PC-9 (cell line): ENCODE results near the gene LINGO3. TPM values are rescaled to one million over a fixed set of nuclear protein-coding genes. Genes with fewer than 3 reads are reported as not detected.

Source experiments
- BruUV-seq: library from RNA; stranded (reverse); fragments of 400-500 nt; replicated peaks from 2 replicates; lab custom pipeline; 2021; lab: Mats Ljungman, UMichigan
- CTCF ChIA-PET: fragments of 300-600 bp; sonication (Branson Sonifier 250); formaldehyde crosslinking; loops from one replicate; lab custom pipeline; 2022; ENCODE audit warnings: antibody characterized with exemption; lab: Charles Lee
- POLR2A ChIA-PET: fragments of 300-600 bp; sonication (Branson Sonifier 250); formaldehyde crosslinking; loops from one replicate; lab custom pipeline; 2022; ENCODE audit warnings: antibody characterized with exemption; ENCODE audit not compliant: unreplicated experiment; lab: Charles Lee
- DNase-seq, 2 experiments: peaks; one replicate each; pipeline versions ENCODE4 v3.0.0 to v3.0.0-alpha.2; 2015 to 2022; ENCODE audit warnings: mixed read lengths in 1 of 2
- H2AFZ ChIP-seq: fragments of 200-600 bp; sonication (generic); 2 replicates; pipeline ENCODE4 v1.8.1; 2017; ENCODE audit warnings: antibody characterized with exemption
- H3F3A ChIP-seq: fragments of 200-600 bp; sonication (generic); 2 replicates; pipeline ENCODE4 v1.8.1; 2017; ENCODE audit warnings: antibody characterized with exemption, mild to moderate bottlenecking, low read depth; ENCODE audit not compliant: insufficient read depth
- H3K27ac ChIP-seq: fragments of 200-600 bp; sonication (generic); 2 replicates; pipeline ENCODE4 v1.6.1; 2016; ENCODE audit warnings: mixed run types
- H3K27me3 ChIP-seq: fragments of 200-600 bp; sonication (generic); 2 replicates; pipeline ENCODE4 v1.6.1; 2016; ENCODE audit warnings: low read depth, mixed run types; ENCODE audit not compliant: insufficient read depth
- H3K36me3 ChIP-seq: fragments of 200-600 bp; sonication (generic); 2 replicates; pipeline ENCODE4 v1.6.1; 2016; ENCODE audit warnings: low read depth, mixed run types
- H3K4me1 ChIP-seq: fragments of 200-600 bp; sonication (generic); replicated peaks from 2 replicates; pipeline ENCODE4 v1.6.1; 2016; ENCODE audit warnings: mixed run types; ENCODE audit not compliant: insufficient read depth
- H3K4me2 ChIP-seq: fragments of 200-600 bp; sonication (generic); 2 replicates; pipeline ENCODE4 v1.6.1; 2017; ENCODE audit warnings: mixed run types
- H3K4me3 ChIP-seq: fragments of 200-600 bp; sonication (generic); 2 replicates; pipeline ENCODE4 v1.6.1; 2016; ENCODE audit warnings: mixed run types
- H3K79me2 ChIP-seq: fragments of 200-600 bp; sonication (generic); 2 replicates; pipeline ENCODE4 v1.6.1; 2017; ENCODE audit warnings: low read depth, mixed run types
- H3K9me2 ChIP-seq: fragments of 200-600 bp; sonication (generic); 2 replicates; pipeline ENCODE4 v1.8.1; 2017; ENCODE audit warnings: mild to moderate bottlenecking; ENCODE audit not compliant: insufficient read depth
- H3K9me3 ChIP-seq: fragments of 200-600 bp; sonication (generic); 2 replicates; pipeline ENCODE4 v1.8.1; 2016; ENCODE audit warnings: low read depth; ENCODE audit not compliant: insufficient read depth
- H4K20me1 ChIP-seq: fragments of 200-600 bp; sonication (generic); 2 replicates; pipeline ENCODE4 v1.8.1; 2017; ENCODE audit not compliant: insufficient read depth
- CTCF ChIP-seq: fragments of 200-600 bp; sonication (generic); conservative IDR thresholded peaks from 2 replicates; pipeline ENCODE4 v1.6.1; 2017; ENCODE audit warnings: mixed run types, antibody characterized with exemption, mild to moderate bottlenecking, moderate library complexity
- EZH2 ChIP-seq: fragments of 200-600 bp; sonication (generic); IDR thresholded peaks from 2 replicates; pipeline ENCODE4 v1.8.0; 2017; ENCODE audit warnings: antibody characterized with exemption, low read depth
- intact Hi-C: fragments of 100-400 bp; cut with micrococcal nuclease; formaldehyde crosslinking; loops from one replicate; pipeline ENCODE4 v1.10.0; 2022; ENCODE audit not compliant: unreplicated experiment
- total RNA-seq: library from RNA; stranded (reverse); gene quantifications from 2 replicates; pipeline ENCODE4 v1.2.3, GENCODE V29; 2021

Gene LINGO3
- total RNA-seq, 1 experiment from 2014 or later, result not detected

- intact Hi-C loops, result no loop called here
- H3K79me2 ChIP-seq, result no peaks in the 10 kb centered on the region
- H3K9me2 ChIP-seq, result no peaks in the 10 kb centered on the region
- H3F3A ChIP-seq, result no peaks in the 10 kb centered on the region
- H3K4me2 ChIP-seq, result no peak overlapping the region
- no peaks in the 10 kb centered on the region for H4K20me1 ChIP-seq
- ChIA-PET POLR2A (no interaction called here), CTCF (no interaction called here)
- no peaks in the 10 kb centered on the region for H3K36me3 ChIP-seq
- H2AFZ ChIP-seq, result no peak overlapping the region
- H3K4me1 ChIP-seq, result no peaks in the 10 kb centered on the region
- no peaks in the 10 kb centered on the region for H3K9me3 ChIP-seq
- H3K27me3 ChIP-seq, result peaks cover 2% of the 10 kb centered on the region; the same call in 1 of the 2 replicates
- H3K4me3 ChIP-seq, result no peak overlapping the region
- H3K27ac ChIP-seq, result no peak overlapping the region
- DNase-seq, result no peak
- BruUV-seq, result no TSS peak
- TF ChIP-seq EZH2 (no peak), CTCF (no peak)
Observed at GRCh38 chr19:2355168-2356035, 47.4 kb upstream of the LINGO3 start.

GRCh38 chr19:2354670-2355069 is 46.7 kb upstream of the LINGO3 start:
- no peaks in the 10 kb centered on the region for H3K9me3 ChIP-seq
- ChIA-PET CTCF (no interaction called here), POLR2A (no interaction called here)
- BruUV-seq, result no TSS peak
- intact Hi-C loops, result no loop called here
- H4K20me1 ChIP-seq, result no peaks in the 10 kb centered on the region
- no peak overlapping the region for H2AFZ ChIP-seq
- H3K9me2 ChIP-seq, result no peaks in the 10 kb centered on the region
- no peaks in the 10 kb centered on the region for H3K36me3 ChIP-seq
- no peaks in the 10 kb centered on the region for H3K79me2 ChIP-seq
- no peaks in the 10 kb centered on the region for H3F3A ChIP-seq
- no peaks in the 10 kb centered on the region for H3K27me3 ChIP-seq
- no peaks in the 10 kb centered on the region for H3K4me1 ChIP-seq
- no peak overlapping the region for H3K4me3 ChIP-seq
- DNase-seq, result no peak
- H3K4me2 ChIP-seq, result no peak overlapping the region
- no peak overlapping the region for H3K27ac ChIP-seq
- TF ChIP-seq EZH2, result no peak
- TF ChIP-seq CTCF, result no peak

- no peak overlapping the region for H3K4me3 ChIP-seq
- no peaks in the 10 kb centered on the region for H3K27me3 ChIP-seq
- H3K4me2 ChIP-seq, result no peak overlapping the region
- no peak for DNase-seq
- H3K27ac ChIP-seq, result no peak overlapping the region
- H3F3A ChIP-seq, result no peaks in the 10 kb centered on the region
- no peaks in the 10 kb centered on the region for H3K9me3 ChIP-seq
- H4K20me1 ChIP-seq, result no peaks in the 10 kb centered on the region
- intact Hi-C loops, result no loop called here
- no peaks in the 10 kb centered on the region for H3K9me2 ChIP-seq
- no TSS peak for BruUV-seq
- no peaks in the 10 kb centered on the region for H3K36me3 ChIP-seq
- POLR2A ChIA-PET, result no interaction called here
- TF ChIP-seq CTCF, result no peak
- no peak for TF ChIP-seq EZH2
- no peaks in the 10 kb centered on the region for H3K4me1 ChIP-seq
- H3K79me2 ChIP-seq, result no peaks in the 10 kb centered on the region
- no peak overlapping the region for H2AFZ ChIP-seq
- CTCF ChIA-PET, result no interaction called here
Observed at GRCh38 chr19:2353887-2354592, 46.1 kb upstream of the LINGO3 start.
